Activated CD8-positive, alpha-beta T cell treated with anti-CD3 and anti-CD28 coated beads, Interleukin-2, amount 10 ng/mL, durations not matched to agents 7 days and 5 days (primary cell): ENCODE results near the gene DAPK2. TPM values are rescaled to one million over a fixed set of nuclear protein-coding genes. Genes with fewer than 3 reads are reported as not detected.

Experiments used
- ATAC-seq: fragments of 150-1000 bp; cut with Tn5 transposase; one replicate; pipeline ENCODE4 v1.10.0; 2021; ENCODE audit warnings: moderate library complexity
- CTCF ChIA-PET: fragments of 350-600 bp; sonication (Branson Sonifier 250); formaldehyde crosslinking; loops from one replicate; lab custom pipeline; 2021; ENCODE audit warnings: antibody characterized with exemption; lab: Charles Lee
- POLR2A ChIA-PET: fragments of 350-600 bp; sonication (Branson Sonifier 250); formaldehyde crosslinking; loops from one replicate; lab custom pipeline; 2021; ENCODE audit warnings: antibody characterized with exemption; lab: Charles Lee
- DNase-seq: peaks from one replicate; pipeline ENCODE4 v3.0.0-alpha.2; 2020
- H3K27ac Mint-ChIP-seq: one replicate; pipeline ENCODE4 v1.8.0; 2021; ENCODE audit warnings: mild to moderate bottlenecking, mixed read lengths
- H3K27me3 Mint-ChIP-seq: one replicate; pipeline ENCODE4 v1.8.0; 2021; ENCODE audit warnings: low read depth, mixed read lengths
- H3K36me3 Mint-ChIP-seq: one replicate; pipeline ENCODE4 v1.8.0; 2021; ENCODE audit warnings: low read depth, mixed read lengths
- H3K4me1 Mint-ChIP-seq: one replicate; pipeline ENCODE4 v1.8.0; 2021; ENCODE audit warnings: low read depth, mixed read lengths
- H3K4me3 Mint-ChIP-seq: one replicate; pipeline ENCODE4 v1.8.0; 2021; ENCODE audit warnings: mild to moderate bottlenecking, mixed read lengths
- H3K9me3 Mint-ChIP-seq: one replicate; pipeline ENCODE4 v1.8.0; 2022; ENCODE audit warnings: mixed read lengths; ENCODE audit not compliant: insufficient read depth
- total RNA-seq, 2 experiments: library from RNA; stranded (reverse); gene quantifications; one replicate each; pipeline ENCODE4 v1.2.3, GENCODE V29; 2021

DAPK2 gene
- total RNA-seq, 2 experiments from 2014 or later, result 1.3 to 1.5 TPM

GRCh38 chr15:63918901-63919348, 127.4 kb downstream of the DAPK2 start:
- Mint-ChIP-seq H3K4me3 (no peak overlapping the region), H3K27ac (no peak overlapping the region), H3K36me3 (no peaks in the 10 kb centered on the region), H3K9me3 (no peaks in the 10 kb centered on the region), H3K27me3 (no peaks in the 10 kb centered on the region), H3K4me1 (peaks cover 15% of the 10 kb centered on the region)
- CTCF ChIA-PET, result interaction anchor here (0.7 to 3.3 kb wide), 3 partner anchors 27 to 127 kb away, joined by 3 to 20 read pairs (median 11); partner anchors contain the start of gene DAPK2
- ATAC-seq (no peak), DNase-seq (no peak)
- POLR2A ChIA-PET, result no interaction called here

DNA sequence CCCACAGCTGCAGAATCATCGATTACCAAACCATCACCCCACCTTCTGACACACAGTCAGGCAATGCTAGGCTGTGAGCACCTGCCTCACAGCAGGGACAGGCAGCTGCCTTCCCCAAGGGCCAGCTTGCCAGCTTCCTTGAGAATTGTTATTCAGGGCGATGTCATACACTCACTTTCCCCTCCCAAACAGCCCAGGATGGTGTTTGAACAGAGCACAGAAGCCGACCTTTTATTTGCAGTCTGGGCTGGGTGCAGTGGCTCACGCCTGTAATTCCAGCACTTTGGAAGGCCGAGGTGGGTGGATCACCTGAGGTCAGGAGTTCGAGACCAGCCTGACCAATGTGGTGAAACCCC, 128.0 kb downstream of the DAPK2 start:
- Mint-ChIP-seq H3K4me1 (peaks cover 14% of the 10 kb centered on the region), H3K36me3 (no peaks in the 10 kb centered on the region), H3K4me3 (no peak overlapping the region), H3K27me3 (no peaks in the 10 kb centered on the region), H3K27ac (no peak overlapping the region), H3K9me3 (no peaks in the 10 kb centered on the region)
- ChIA-PET POLR2A (no interaction called here), CTCF (interaction anchor here (2.6 kb wide), 1 partner anchor 128 kb away, joined by 11 read pairs; the partner anchor contains the start of gene DAPK2)
- DNase-seq (no peak), ATAC-seq (no peak)

- no peak overlapping the region for H3K4me3 Mint-ChIP-seq
- no peaks in the 10 kb centered on the region for H3K9me3 Mint-ChIP-seq
- no peaks in the 10 kb centered on the region for H3K27me3 Mint-ChIP-seq
- ATAC-seq, result no peak
- CTCF ChIA-PET, result interaction anchor here (2.6 kb wide), 1 partner anchor 129 kb away, joined by 11 read pairs; the partner anchor contains the start of gene DAPK2
- no peaks in the 10 kb centered on the region for H3K36me3 Mint-ChIP-seq
- POLR2A ChIA-PET, result no interaction called here
- no peak for DNase-seq
- no peak overlapping the region for H3K27ac Mint-ChIP-seq
- peaks cover 14% of the 10 kb centered on the region for H3K4me1 Mint-ChIP-seq
Measured at GRCh38 chr15:63917588-63918316, 128.5 kb downstream of the DAPK2 start.

DNA sequence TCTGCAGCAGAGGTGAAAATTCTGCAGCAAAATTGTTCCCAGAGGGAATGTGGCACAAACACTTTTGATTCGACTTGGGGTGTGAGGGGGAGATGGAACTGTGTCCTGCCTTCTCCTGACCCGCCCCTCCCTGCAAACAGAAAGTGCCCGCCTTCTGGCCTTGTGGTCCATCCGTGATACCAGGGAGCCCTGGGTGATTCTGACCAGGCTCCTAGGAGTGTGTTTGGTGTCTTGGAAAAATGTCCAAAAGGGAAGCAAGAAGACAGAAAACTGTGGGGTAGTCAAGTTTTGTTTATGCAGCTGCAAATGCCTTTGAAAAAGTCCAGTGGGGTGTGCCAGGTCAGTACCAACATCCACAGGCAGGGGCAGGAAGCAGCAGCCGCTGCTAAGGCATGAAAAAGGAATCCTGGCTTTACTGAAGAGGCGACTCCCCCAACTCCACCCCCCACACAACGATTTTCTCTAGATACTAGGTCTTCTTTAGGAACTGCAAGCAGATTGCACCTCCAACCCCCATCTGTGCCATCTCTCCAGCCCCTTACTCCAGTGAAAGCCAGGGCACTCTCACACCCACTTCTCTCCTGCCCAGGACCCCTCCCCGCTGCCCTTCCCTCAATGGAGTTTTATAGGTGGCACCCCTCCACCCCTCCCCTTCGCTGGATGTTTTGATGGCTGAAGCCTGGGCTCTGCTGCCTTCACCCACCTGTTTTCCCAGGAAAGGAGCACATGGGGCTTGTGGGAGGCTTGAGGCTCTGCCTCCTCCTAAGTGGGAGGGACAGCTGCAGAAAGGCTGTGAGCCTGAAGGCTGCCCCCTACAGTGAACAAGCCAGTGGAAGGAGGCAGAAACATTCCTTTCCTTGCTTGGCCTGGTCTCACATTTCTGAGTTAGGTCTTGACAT, 130.2 kb downstream of the DAPK2 start:
- Mint-ChIP-seq H3K27ac (no peak overlapping the region), H3K4me1 (peaks cover 17% of the 10 kb centered on the region), H3K9me3 (no peaks in the 10 kb centered on the region), H3K27me3 (no peaks in the 10 kb centered on the region), H3K4me3 (no peak overlapping the region), H3K36me3 (no peaks in the 10 kb centered on the region)
- DNase-seq (no peak), ATAC-seq (no peak)
- POLR2A ChIA-PET, result no interaction called here
- CTCF ChIA-PET, result interaction anchor here (1.4 to 2.6 kb wide), 2 partner anchors 130 to 131 kb away, joined by 4 to 11 read pairs; partner anchors contain the start of gene DAPK2

- ChIA-PET CTCF (interaction anchor here (1.4 kb wide), 1 partner anchor 131 kb away, joined by 4 read pairs; no protein-coding TSS in a partner anchor), POLR2A (no interaction called here)
- DNase-seq (no peak), ATAC-seq (no peak)
- Mint-ChIP-seq H3K27me3 (no peaks in the 10 kb centered on the region), H3K27ac (no peak overlapping the region), H3K36me3 (no peaks in the 10 kb centered on the region), H3K4me1 (peaks cover 11% of the 10 kb centered on the region), H3K9me3 (no peaks in the 10 kb centered on the region), H3K4me3 (no peak overlapping the region)
Measured at GRCh38 chr15:63915209-63915872, 130.9 kb downstream of the DAPK2 start.

GRCh38 chr15:63913786-63914315, 132.4 kb downstream of the DAPK2 start:
- no peak for DNase-seq
- no peak for ATAC-seq
- Mint-ChIP-seq H3K4me3 (no peak overlapping the region), H3K36me3 (no peaks in the 10 kb centered on the region), H3K4me1 (peaks cover 4% of the 10 kb centered on the region), H3K27ac (no peak overlapping the region), H3K27me3 (no peaks in the 10 kb centered on the region), H3K9me3 (no peaks in the 10 kb centered on the region)
- POLR2A ChIA-PET, result no interaction called here
- CTCF ChIA-PET, result interaction anchor here (2.0 kb wide), 1 partner anchor 8 kb away, joined by 6 read pairs; no protein-coding TSS in a partner anchor

DNA sequence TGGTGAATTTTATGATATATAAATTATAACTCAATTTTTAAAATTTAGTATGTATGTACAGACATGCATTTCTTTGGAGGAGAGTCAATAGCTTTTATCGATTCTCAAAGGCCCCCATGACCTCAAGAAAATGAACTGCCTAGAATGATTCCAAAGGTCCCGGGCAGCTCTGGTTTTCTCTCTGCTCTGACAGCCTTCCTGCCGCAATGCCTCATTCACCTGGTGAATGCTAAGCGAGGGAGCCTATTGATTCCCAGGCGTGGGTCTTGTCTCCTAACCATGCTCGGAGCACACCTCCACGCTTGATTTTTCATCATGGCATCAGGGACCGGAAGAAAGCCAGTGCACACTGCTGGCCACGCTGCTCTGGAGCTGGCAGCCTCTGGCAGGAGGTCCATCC, 132.9 kb downstream of the DAPK2 start:
- Mint-ChIP-seq H3K36me3 (no peaks in the 10 kb centered on the region), H3K27me3 (no peaks in the 10 kb centered on the region), H3K9me3 (no peaks in the 10 kb centered on the region), H3K4me1 (peaks cover 6% of the 10 kb centered on the region), H3K4me3 (no peak overlapping the region), H3K27ac (no peak overlapping the region)
- POLR2A ChIA-PET, result no interaction called here
- DNase-seq (no peak), ATAC-seq (no peak)
- CTCF ChIA-PET, result interaction anchor here (1.1 to 2.0 kb wide), 2 partner anchors 9 to 14 kb away, joined by 3 to 6 read pairs; no protein-coding TSS in a partner anchor

DNA sequence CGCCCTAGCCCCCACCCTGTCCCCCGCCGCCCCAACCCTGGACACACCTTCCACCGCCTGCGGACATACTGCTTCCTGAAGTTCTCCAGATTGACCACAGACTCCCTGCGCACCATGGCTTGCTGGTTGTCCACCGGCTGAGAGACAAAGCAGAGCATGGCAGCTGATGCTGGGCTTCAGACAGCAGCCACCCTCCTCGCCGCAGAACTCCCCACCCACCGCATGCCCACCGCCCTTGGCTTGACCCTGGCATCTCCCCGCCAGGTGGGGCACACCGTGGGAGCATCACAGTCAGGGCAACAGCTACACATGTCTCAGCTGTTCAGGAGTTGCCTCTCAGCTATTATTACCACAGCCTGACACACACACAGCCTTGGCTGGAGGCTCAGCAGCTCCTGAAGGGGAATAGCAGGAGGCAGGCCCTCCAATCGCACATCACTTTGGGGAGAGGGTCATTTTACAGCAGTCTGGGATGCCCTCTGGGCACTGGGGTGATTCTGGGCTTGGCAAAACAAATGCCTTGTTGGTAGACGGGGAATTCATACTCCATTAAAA, 134.1 kb downstream of the DAPK2 start:
- H3K36me3 Mint-ChIP-seq, result no peaks in the 10 kb centered on the region
- DNase-seq (no peak), ATAC-seq (no peak)
- POLR2A ChIA-PET, result no interaction called here
- H3K27ac Mint-ChIP-seq, result no peak overlapping the region
- no peaks in the 10 kb centered on the region for H3K9me3 Mint-ChIP-seq
- H3K4me1 Mint-ChIP-seq, result peaks cover 8% of the 10 kb centered on the region
- H3K27me3 Mint-ChIP-seq, result no peaks in the 10 kb centered on the region
- H3K4me3 Mint-ChIP-seq, result no peak overlapping the region
- CTCF ChIA-PET, result interaction anchor here (0.8 to 2.3 kb wide), 6 partner anchors 10 to 134 kb away, joined by 3 to 7 read pairs (median 4); partner anchors contain the start of gene DAPK2

DNA sequence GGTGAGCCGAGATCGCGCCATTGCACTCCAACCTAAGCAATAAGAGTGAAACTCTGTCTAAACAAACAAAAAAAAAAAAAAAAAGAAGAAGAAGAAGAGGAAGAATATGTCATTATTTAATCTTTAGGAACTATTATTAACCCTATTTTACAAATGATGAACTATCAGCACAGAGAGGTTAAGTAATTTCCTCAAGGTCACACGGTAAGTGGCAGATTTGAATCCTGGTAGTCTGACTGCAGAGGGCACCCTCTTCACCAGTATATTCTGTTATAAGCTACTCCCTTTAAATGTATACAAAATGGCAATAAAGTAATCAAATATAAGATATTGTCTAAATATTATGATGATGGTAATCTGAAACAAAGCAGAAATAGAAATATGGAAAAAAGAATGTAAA, 135.1 kb downstream of the DAPK2 start:
- ATAC-seq, result no peak
- H3K4me1 Mint-ChIP-seq, result peaks cover 18% of the 10 kb centered on the region
- ChIA-PET CTCF (interaction anchor here (1.5 to 2.3 kb wide), 3 partner anchors 34 to 135 kb away, joined by 3 to 7 read pairs (median 6); partner anchors contain the start of gene DAPK2), POLR2A (no interaction called here)
- no peaks in the 10 kb centered on the region for H3K27me3 Mint-ChIP-seq
- H3K27ac Mint-ChIP-seq, result no peak overlapping the region
- H3K4me3 Mint-ChIP-seq, result no peak overlapping the region
- DNase-seq, result no peak
- H3K36me3 Mint-ChIP-seq, result no peaks in the 10 kb centered on the region
- H3K9me3 Mint-ChIP-seq, result no peaks in the 10 kb centered on the region

DNA sequence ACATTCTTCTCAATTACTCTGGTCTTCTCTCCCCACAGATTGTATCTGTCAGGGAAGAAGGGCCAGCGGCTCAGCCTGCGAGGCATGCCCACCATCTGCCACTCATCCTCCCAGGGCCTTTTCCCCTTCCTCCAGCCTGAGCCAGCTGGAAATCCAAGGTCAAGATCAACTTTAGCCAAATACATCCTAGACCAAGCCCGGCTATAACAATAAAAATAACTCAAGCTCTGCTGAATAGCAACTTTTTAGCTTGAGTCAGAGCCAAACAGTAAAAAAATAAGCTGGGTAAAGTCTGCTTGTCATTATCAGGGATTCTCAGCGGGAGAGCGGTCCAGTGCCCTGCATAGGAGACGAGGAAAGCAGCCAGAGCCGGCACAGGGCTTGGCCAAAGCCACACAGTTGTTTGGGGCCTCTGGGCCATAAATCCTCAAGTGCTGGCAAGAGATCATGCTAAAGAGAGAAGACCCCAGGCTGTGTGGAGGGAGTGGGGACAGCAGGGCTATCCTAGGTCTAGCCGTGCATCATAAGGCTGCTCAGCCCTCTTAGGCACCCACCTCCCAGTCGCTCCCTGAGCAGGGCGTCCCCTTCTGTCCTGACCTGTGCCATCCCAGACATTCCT, 136.4 kb downstream of the DAPK2 start:
- POLR2A ChIA-PET, result no interaction called here
- H3K27ac Mint-ChIP-seq, result no peak overlapping the region
- ATAC-seq, result no peak

More for the DNA sequence above, 136.4 kb downstream of the DAPK2 start:
- no peak for DNase-seq
- Mint-ChIP-seq H3K9me3 (no peaks in the 10 kb centered on the region), H3K4me1 (peaks cover 27% of the 10 kb centered on the region), H3K27me3 (no peaks in the 10 kb centered on the region), H3K36me3 (no peaks in the 10 kb centered on the region), H3K4me3 (no peak overlapping the region)
- CTCF ChIA-PET, result interaction anchor here (1.1 to 2.4 kb wide), 3 partner anchors 11 to 100 kb away, joined by 3 to 7 read pairs (median 3); no protein-coding TSS in a partner anchor
